ENCODE results near the gene CERS4.
"Not testable (repeated sequence)": the region's sequence is repeated elsewhere in the genome, so short reads cannot be mapped to it uniquely, and the experiment has no call there.

The CERS4 gene

DNA sequence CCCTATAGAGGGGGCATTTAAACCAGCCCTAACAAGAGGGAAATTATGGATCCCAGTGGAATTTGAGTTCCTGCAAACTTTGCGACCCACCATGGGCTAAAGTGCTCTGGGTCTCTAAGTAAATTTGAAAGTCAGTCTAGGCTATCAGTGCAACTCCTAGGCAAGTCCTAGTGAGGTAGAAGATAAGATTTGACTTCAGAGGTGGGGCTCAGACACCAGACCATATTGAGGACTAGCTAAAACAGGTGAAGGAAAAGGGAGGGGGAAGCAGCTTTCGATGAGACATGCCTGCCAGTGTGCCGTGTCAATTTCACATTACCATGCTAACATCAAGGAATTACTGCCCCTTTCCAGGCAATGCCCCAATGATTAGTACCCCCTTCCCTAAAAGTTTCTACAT is 60.6 kb downstream of the CERS4 start:
- Histone ChIP-seq H3K27me3 (ENCODE audit: low read length) (no peaks in the 10 kb centered on the region), H3K4me3 (ENCODE audit: insufficient read depth, low read length, poor library complexity, severe bottlenecking) (no peak overlapping the region), H3K9ac (ENCODE audit: low read length) (no peak overlapping the region), H3K27ac (ENCODE audit: low read depth, low read length) (no peak overlapping the region), H3K9me3 (ENCODE audit: insufficient read depth, low read length) (no peaks in the 10 kb centered on the region), H3K4me2 (ENCODE audit: low read depth, low read length, poor library complexity, severe bottlenecking) (no peak overlapping the region), H4K20me1 (ENCODE audit: low read depth, low read length) (no peaks in the 10 kb centered on the region), H3F3A (ENCODE audit: insufficient read depth) (peaks cover 8% of the 10 kb centered on the region), H2AFZ (ENCODE audit: low read depth, low read length, severe bottlenecking) (no peak overlapping the region), H3K79me2 (ENCODE audit: insufficient read depth, low read length) (no peaks in the 10 kb centered on the region), H3K9me2 (replicated peaks; ENCODE audit: insufficient read depth, low read length) (no peaks in the 10 kb centered on the region), H3K36me3 (ENCODE audit: low read length) (no peaks in the 10 kb centered on the region)
- TF ChIP-seq, protein P1, sequence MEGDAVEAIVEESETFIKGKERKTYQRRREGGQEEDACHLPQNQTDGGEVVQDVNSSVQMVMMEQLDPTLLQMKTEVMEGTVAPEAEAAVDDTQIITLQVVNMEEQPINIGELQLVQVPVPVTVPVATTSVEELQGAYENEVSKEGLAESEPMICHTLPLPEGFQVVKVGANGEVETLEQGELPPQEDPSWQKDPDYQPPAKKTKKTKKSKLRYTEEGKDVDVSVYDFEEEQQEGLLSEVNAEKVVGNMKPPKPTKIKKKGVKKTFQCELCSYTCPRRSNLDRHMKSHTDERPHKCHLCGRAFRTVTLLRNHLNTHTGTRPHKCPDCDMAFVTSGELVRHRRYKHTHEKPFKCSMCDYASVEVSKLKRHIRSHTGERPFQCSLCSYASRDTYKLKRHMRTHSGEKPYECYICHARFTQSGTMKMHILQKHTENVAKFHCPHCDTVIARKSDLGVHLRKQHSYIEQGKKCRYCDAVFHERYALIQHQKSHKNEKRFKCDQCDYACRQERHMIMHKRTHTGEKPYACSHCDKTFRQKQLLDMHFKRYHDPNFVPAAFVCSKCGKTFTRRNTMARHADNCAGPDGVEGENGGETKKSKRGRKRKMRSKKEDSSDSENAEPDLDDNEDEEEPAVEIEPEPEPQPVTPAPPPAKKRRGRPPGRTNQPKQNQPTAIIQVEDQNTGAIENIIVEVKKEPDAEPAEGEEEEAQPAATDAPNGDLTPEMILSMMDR (IDR thresholded peaks at IDR 0.05; ENCODE audit: insufficient read depth, low read length, poor library complexity, severe bottlenecking) = no peak

DNA sequence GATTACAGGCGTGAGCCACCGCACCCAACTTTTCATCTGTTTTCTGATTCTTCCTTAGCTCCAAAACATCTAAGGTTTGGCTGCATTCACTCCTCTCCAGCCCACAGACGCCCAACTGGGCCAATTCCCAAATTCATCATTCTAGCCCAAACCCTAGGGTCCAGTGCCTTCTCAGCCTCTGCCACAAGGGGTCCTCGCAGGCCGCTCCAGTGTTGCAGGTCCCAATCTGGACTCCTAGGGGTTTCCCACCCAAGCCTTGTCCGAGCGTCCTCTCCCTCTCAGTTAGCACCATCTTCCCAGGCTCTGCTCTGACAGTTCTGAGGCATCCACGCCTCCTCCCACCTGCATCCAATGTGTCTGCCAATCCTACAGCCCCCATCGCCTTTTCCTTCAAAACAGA is 67.3 kb downstream of the CERS4 start:
- H3K27me3 ChIP-seq (ENCODE audit: low read length); H3K9ac ChIP-seq (ENCODE audit: low read length); H3K36me3 ChIP-seq (ENCODE audit: low read length); H3K9me3 ChIP-seq (ENCODE audit: insufficient read depth, low read length); H3F3A ChIP-seq (ENCODE audit: insufficient read depth); H3K9me2 ChIP-seq (replicated peaks; ENCODE audit: insufficient read depth, low read length); H4K20me1 ChIP-seq (ENCODE audit: low read depth, low read length); H2AFZ ChIP-seq (ENCODE audit: low read depth, low read length, severe bottlenecking); H3K4me3 ChIP-seq (ENCODE audit: insufficient read depth, low read length, poor library complexity, severe bottlenecking); H3K79me2 ChIP-seq (ENCODE audit: insufficient read depth, low read length); H3K4me2 ChIP-seq (ENCODE audit: low read depth, low read length, poor library complexity, severe bottlenecking); H3K27ac ChIP-seq (ENCODE audit: low read depth, low read length): not testable (repeated sequence)

DNA sequence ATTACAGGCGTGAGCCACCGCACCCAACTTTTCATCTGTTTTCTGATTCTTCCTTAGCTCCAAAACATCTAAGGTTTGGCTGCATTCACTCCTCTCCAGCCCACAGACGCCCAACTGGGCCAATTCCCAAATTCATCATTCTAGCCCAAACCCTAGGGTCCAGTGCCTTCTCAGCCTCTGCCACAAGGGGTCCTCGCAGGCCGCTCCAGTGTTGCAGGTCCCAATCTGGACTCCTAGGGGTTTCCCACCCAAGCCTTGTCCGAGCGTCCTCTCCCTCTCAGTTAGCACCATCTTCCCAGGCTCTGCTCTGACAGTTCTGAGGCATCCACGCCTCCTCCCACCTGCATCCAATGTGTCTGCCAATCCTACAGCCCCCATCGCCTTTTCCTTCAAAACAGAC is 82.2 kb downstream of the CERS4 start:
- not testable (repeated sequence) for H3K36me3 ChIP-seq (ENCODE audit: low read length); H3K9me2 ChIP-seq (replicated peaks; ENCODE audit: insufficient read depth, low read length); H3K9ac ChIP-seq (ENCODE audit: low read length); H3K27ac ChIP-seq (ENCODE audit: low read depth, low read length); H3K79me2 ChIP-seq (ENCODE audit: insufficient read depth, low read length); H3K27me3 ChIP-seq (ENCODE audit: low read length); H3K4me2 ChIP-seq (ENCODE audit: low read depth, low read length, poor library complexity, severe bottlenecking); H2AFZ ChIP-seq (ENCODE audit: low read depth, low read length, severe bottlenecking); H3K4me3 ChIP-seq (ENCODE audit: insufficient read depth, low read length, poor library complexity, severe bottlenecking); H3K9me3 ChIP-seq (ENCODE audit: insufficient read depth, low read length); H4K20me1 ChIP-seq (ENCODE audit: low read depth, low read length); H3F3A ChIP-seq (ENCODE audit: insufficient read depth)

DNA sequence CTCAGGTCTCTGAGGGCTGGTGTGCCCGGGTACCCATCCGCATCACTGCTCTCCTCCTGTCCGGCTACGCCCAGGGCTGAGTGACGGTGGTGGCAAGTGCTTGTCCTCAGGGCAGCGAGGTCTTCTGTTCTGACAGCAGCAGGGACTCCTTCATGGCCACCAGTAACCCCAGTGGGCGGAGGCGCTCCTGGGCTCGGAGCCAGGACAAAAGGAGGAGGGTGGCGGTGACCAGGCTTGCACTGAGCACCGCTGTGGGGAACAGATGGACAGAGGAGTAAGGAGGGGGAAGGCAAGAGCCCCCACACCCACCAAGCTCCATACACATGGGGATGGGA is 93.2 kb downstream of the CERS4 start:
- no peaks in the 10 kb centered on the region for H3K27me3 ChIP-seq (ENCODE audit: low read length)
- H3F3A ChIP-seq (ENCODE audit: insufficient read depth) = no peaks in the 10 kb centered on the region
- no peak overlapping the region for H3K9ac ChIP-seq (ENCODE audit: low read length)
- H3K4me2 ChIP-seq (ENCODE audit: low read depth, low read length, poor library complexity, severe bottlenecking) = no peak overlapping the region
- no peak overlapping the region for H3K4me3 ChIP-seq (ENCODE audit: insufficient read depth, low read length, poor library complexity, severe bottlenecking)
- no peak overlapping the region for H2AFZ ChIP-seq (ENCODE audit: low read depth, low read length, severe bottlenecking)
- H3K79me2 ChIP-seq (ENCODE audit: insufficient read depth, low read length) = peaks cover 21% of the 10 kb centered on the region
- no peaks in the 10 kb centered on the region for H4K20me1 ChIP-seq (ENCODE audit: low read depth, low read length)
- no peak overlapping the region for H3K27ac ChIP-seq (ENCODE audit: low read depth, low read length)
- no peaks in the 10 kb centered on the region for H3K9me2 ChIP-seq (replicated peaks; ENCODE audit: insufficient read depth, low read length)
- H3K36me3 ChIP-seq (ENCODE audit: low read length) = no peaks in the 10 kb centered on the region
- no peaks in the 10 kb centered on the region for H3K9me3 ChIP-seq (ENCODE audit: insufficient read depth, low read length)
- TF ChIP-seq, protein P1 (IDR thresholded peaks at IDR 0.05; ENCODE audit: insufficient read depth, low read length, poor library complexity, severe bottlenecking) = no peak
- TF ChIP-seq EZH2phosphoT487 (conservative IDR thresholded peaks at IDR 0.05; ENCODE audit: low read length) = no peak

Data from SU-DHL-6 (cell line).